Measurements from ENCODE around the gene FLVCR2. TPM values are rescaled to one million over a fixed set of nuclear protein-coding genes. Genes with fewer than 3 reads are reported as not detected.

FLVCR2 gene
- total and polyA plus RNA-seq, 2 experiments from 2014 or later: 1.4 to 3.1 TPM

- TF ChIP-seq ZNF462 (CRISPR knock-in tag; IDR thresholded peaks at IDR 0.05): no peak
- TF ChIP-seq ZNF114 (CRISPR knock-in tag; IDR thresholded peaks at IDR 0.05): no peak
- no peak for TF ChIP-seq JUNB (IDR thresholded peaks at IDR 0.05; ENCODE audit: unreplicated experiment)
These were observed 32.4 kb downstream of the FLVCR2 start (continued) for GRCh38 chr14:75610834-75611233.

- no peak for DNase-seq (ENCODE audit: low spot score)
- Histone ChIP-seq H3K4me3 (no peak overlapping the region), H3K79me2 (replicated peaks; ENCODE audit: insufficient read depth) (no peaks in the 10 kb centered on the region), H4K20me1 (replicated peaks; ENCODE audit: insufficient read depth) (no peaks in the 10 kb centered on the region), H3K9me2 (ENCODE audit: insufficient read depth) (no peaks in the 10 kb centered on the region), H3K4me1 (ENCODE audit: insufficient read depth) (no peaks in the 10 kb centered on the region), H3K27ac (ENCODE audit: low read depth) (no peak overlapping the region), H3F3A (replicated peaks; ENCODE audit: low read depth) (no peaks in the 10 kb centered on the region), H2AFZ (no peak overlapping the region), H3K27me3 (ENCODE audit: insufficient read depth) (no peaks in the 10 kb centered on the region), H3K4me2 (no peak overlapping the region), H3K36me3 (ENCODE audit: insufficient read depth) (no peaks in the 10 kb centered on the region)
- Mint-ChIP-seq H3K36me3 (ENCODE audit: low read depth) (no peaks in the 10 kb centered on the region; the same call in 1 of the 3 replicates), H3K9me3 (no peaks in the 10 kb centered on the region), H3K27me3 (ENCODE audit: insufficient read depth, low read depth, poor library complexity) (no peaks in the 10 kb centered on the region), H3K27ac (no peak overlapping the region), H3K4me1 (no peaks in the 10 kb centered on the region), H3K4me3 (no peak overlapping the region)
- TF ChIP-seq ETS1 (IDR thresholded peaks at IDR 0.05) (no peak), POLR2AphosphoS5 (IDR thresholded peaks at IDR 0.05; ENCODE audit: low read depth) (no peak), ZNF331 (CRISPR knock-in tag; IDR thresholded peaks at IDR 0.05; ENCODE audit: low read depth) (no peak), JUNB (IDR thresholded peaks at IDR 0.05; ENCODE audit: unreplicated experiment) (no peak), EZH2phosphoT487 (IDR thresholded peaks at IDR 0.05; ENCODE audit: unreplicated experiment) (no peak), REST (IDR thresholded peaks at IDR 0.05; ENCODE audit: unreplicated experiment) (no peak), EZH2 (IDR thresholded peaks at IDR 0.05; ENCODE audit: low read depth, unreplicated experiment) (no peak), CTCF (conservative IDR thresholded peaks at IDR 0.05; ENCODE audit: low read depth in 2 of 2) (no peak), STAT1 (IDR thresholded peaks at IDR 0.05; ENCODE audit: unreplicated experiment) (no peak), ZNF114 (CRISPR knock-in tag; IDR thresholded peaks at IDR 0.05) (no peak)
- no peak for ATAC-seq
These were observed 33.7 kb downstream of the FLVCR2 start for GRCh38 chr14:75612157-75612556.
